H9 (cell line): Measurements from ENCODE around the gene LTBP4. TPM values are rescaled to one million over a fixed set of nuclear protein-coding genes. Genes with fewer than 3 reads are reported as not detected.

Experiments
- DNase-seq: peaks from one replicate; pipeline ENCODE4 v3.0.0-alpha.2; 2017
- H2AFZ ChIP-seq: one replicate; pipeline ENCODE4 v1.6.1; 2013; ENCODE audit warnings: mild to moderate bottlenecking, low read length, control low read depth, moderate library complexity
- H2AK5ac ChIP-seq: 2 replicates; pipeline ENCODE4 v1.6.1; 2013; ENCODE audit warnings: low read length, control low read depth, mixed read lengths; ENCODE audit not compliant: insufficient read length
- H2BK120ac ChIP-seq: one replicate; pipeline ENCODE4 v1.6.1; 2013; ENCODE audit warnings: low read depth, mild to moderate bottlenecking, low read length, control low read depth, inconsistent platforms; ENCODE audit not compliant: poor library complexity, severe bottlenecking
- H2BK12ac ChIP-seq: 2 replicates; pipeline ENCODE4 v1.6.1; 2013; ENCODE audit warnings: low read length, control low read depth, mixed read lengths, low read depth; ENCODE audit not compliant: insufficient read length
- H2BK15ac ChIP-seq: 2 replicates; pipeline ENCODE4 v1.6.1; 2013; ENCODE audit warnings: low read depth, low read length, control low read depth
- H2BK20ac ChIP-seq: one replicate; pipeline ENCODE4 v1.6.1; 2013; ENCODE audit warnings: low read depth, mild to moderate bottlenecking, low read length, control low read depth, inconsistent platforms; ENCODE audit not compliant: poor library complexity, severe bottlenecking
- H2BK5ac ChIP-seq: 2 replicates; pipeline ENCODE4 v1.6.1; 2013; ENCODE audit warnings: low read length, control low read depth, mixed read lengths; ENCODE audit not compliant: insufficient read length
- H3K14ac ChIP-seq: 2 replicates; pipeline ENCODE4 v1.6.1; 2013; ENCODE audit warnings: low read length, control low read depth; ENCODE audit not compliant: insufficient read depth
- H3K18ac ChIP-seq: 2 replicates; pipeline ENCODE4 v1.6.1; 2013; ENCODE audit warnings: low read depth, mild to moderate bottlenecking, mixed read lengths, low read length, control low read depth; ENCODE audit not compliant: insufficient read length
- H3K23ac ChIP-seq: 2 replicates; pipeline ENCODE4 v1.6.1; 2013; ENCODE audit warnings: low read length, control low read depth, mixed read lengths, low read depth; ENCODE audit not compliant: insufficient read length
- H3K23me2 ChIP-seq: 2 replicates; pipeline ENCODE4 v1.6.1; 2013; ENCODE audit warnings: low read depth, mild to moderate bottlenecking, mixed read lengths, low read length, control low read depth; ENCODE audit not compliant: insufficient read length, poor library complexity, severe bottlenecking
- H3K27ac ChIP-seq: 2 replicates; pipeline ENCODE4 v1.5.1; 2013; ENCODE audit warnings: low read length, control low read depth, mixed read lengths, low read depth; ENCODE audit not compliant: insufficient read length
- H3K27me3 ChIP-seq: 2 replicates; pipeline ENCODE4 v1.6.1; 2013; ENCODE audit warnings: low read length, control low read depth, inconsistent platforms; ENCODE audit not compliant: insufficient read depth
- H3K4ac ChIP-seq: 2 replicates; pipeline ENCODE4 v1.6.1; 2013; ENCODE audit warnings: low read depth, mild to moderate bottlenecking, control low read depth, inconsistent platforms, low read length, moderate library complexity
- H3K4me1 ChIP-seq: 2 replicates; pipeline ENCODE4 v1.6.1; 2013; ENCODE audit warnings: low read length, control low read depth, inconsistent platforms; ENCODE audit not compliant: insufficient read depth
- H3K4me2 ChIP-seq: 2 replicates; pipeline ENCODE4 v1.6.1; 2013; ENCODE audit warnings: low read length, control low read depth, mixed read lengths; ENCODE audit not compliant: insufficient read length, insufficient read depth
- H3K56ac ChIP-seq: 2 replicates; pipeline ENCODE4 v1.6.1; 2013; ENCODE audit warnings: low read depth, mild to moderate bottlenecking, mixed read lengths, low read length, control low read depth; ENCODE audit not compliant: insufficient read length
- H3K79me1 ChIP-seq: 2 replicates; pipeline ENCODE4 v1.6.1; 2013; ENCODE audit warnings: low read depth, mild to moderate bottlenecking, moderate library complexity, low read length, control low read depth, inconsistent platforms; ENCODE audit not compliant: insufficient read depth, poor library complexity, severe bottlenecking
- H3K79me2 ChIP-seq: 2 replicates; pipeline ENCODE4 v1.6.1; 2013; ENCODE audit warnings: low read length, control low read depth, inconsistent platforms; ENCODE audit not compliant: insufficient read depth
- H3K9ac ChIP-seq: 2 replicates; pipeline ENCODE4 v1.6.1; 2013; ENCODE audit warnings: low read length, control low read depth, mixed read lengths; ENCODE audit not compliant: insufficient read length; ENCODE audit errors: extremely low read depth
- H3K9me3 ChIP-seq: one replicate; pipeline ENCODE4 v1.6.1; 2013; ENCODE audit warnings: low read depth, low read length, inconsistent platforms; ENCODE audit not compliant: control insufficient read depth
- H3T11ph ChIP-seq: one replicate; pipeline ENCODE4 v1.6.1; 2013; ENCODE audit warnings: mild to moderate bottlenecking, low read length, control low read depth, inconsistent platforms
- H4K20me1 ChIP-seq: one replicate; pipeline ENCODE4 v1.6.1; 2013; ENCODE audit not compliant: control insufficient read depth, insufficient read length, insufficient read depth
- H4K5ac ChIP-seq: 2 replicates; pipeline ENCODE4 v1.6.1; 2013; ENCODE audit warnings: low read depth, mild to moderate bottlenecking, mixed read lengths, low read length, control low read depth; ENCODE audit not compliant: insufficient read length
- H4K8ac ChIP-seq: replicated peaks from 2 replicates; pipeline ENCODE4 v1.6.1; 2013; ENCODE audit warnings: low read length, control low read depth, mixed read lengths, low read depth; ENCODE audit not compliant: insufficient read length
- H4K91ac ChIP-seq: 2 replicates; pipeline ENCODE4 v1.6.1; 2013; ENCODE audit warnings: low read depth, mild to moderate bottlenecking, moderate library complexity, mixed read lengths, low read length, control low read depth; ENCODE audit not compliant: insufficient read length
- H3K27ac Mint-ChIP-seq, 3 experiments: 2 replicates in 2 of 3; 3 replicates in 1 of 3; pipeline ENCODE4 v1.8.0; 2020 to 2021; ENCODE audit warnings: mixed read lengths in 3 of 3, mild to moderate bottlenecking in 1 of 3, moderate library complexity in 1 of 3
- H3K27me3 Mint-ChIP-seq: 2 replicates; pipeline ENCODE4 v1.8.0; 2021; ENCODE audit warnings: low read depth, mild to moderate bottlenecking, moderate library complexity, mixed read lengths
- H3K36me3 Mint-ChIP-seq, 3 experiments: 2 replicates in 2 of 3; 3 replicates in 1 of 3; pipeline ENCODE4 v1.8.0; 2020 to 2021; ENCODE audit warnings: low read depth in 3 of 3, mixed read lengths in 3 of 3; ENCODE audit not compliant: insufficient read depth in 1 of 3
- H3K4me1 Mint-ChIP-seq, 2 experiments: 2 replicates each; pipeline ENCODE4 v1.8.0; 2020; ENCODE audit warnings: mixed read lengths in 2 of 2
- H3K4me3 Mint-ChIP-seq, 2 experiments: 2 replicates in 1 of 2; 3 replicates in 1 of 2; pipeline ENCODE4 v1.8.0; 2020 to 2021; ENCODE audit warnings: mild to moderate bottlenecking in 2 of 2, mixed read lengths in 2 of 2, moderate library complexity in 1 of 2
- H3K9me3 Mint-ChIP-seq, 2 experiments: 2 replicates in 1 of 2; 3 replicates in 1 of 2; pipeline ENCODE4 v1.8.0; 2020; ENCODE audit warnings: mild to moderate bottlenecking in 2 of 2, mixed read lengths in 2 of 2, moderate library complexity in 1 of 2
- WGBS: extraction: QIAGEN DNeasy Blood & Tissue Kit; methylation state at CpG from one replicate; pipeline ENCODE4 v1.1.7; 2013; ENCODE audit warnings: missing lambda C conversion rate, low lambda C conversion rate, mixed read lengths; ENCODE audit not compliant: insufficient read length; ENCODE audit errors: extremely low coverage; 5-methylcytosine and 5-hydroxymethylcytosine counted together
- total RNA-seq: library from RNA; stranded (reverse); gene quantifications from 2 replicates; pipeline ENCODE4 v1.2.1, GENCODE V29; 2021
- TF ChIP-seq, protein P1 (sequence below): fragments of 200-600 bp; sonication (generic); conservative IDR thresholded peaks from 3 replicates; pipeline ENCODE4 v1.8.0; 2021; ENCODE audit warnings: antibody characterized with exemption, mild to moderate bottlenecking

The LTBP4 gene
- total RNA-seq, 1 experiment from 2014 or later, result 129 TPM

- Histone ChIP-seq H3K4me1 (no peaks in the 10 kb centered on the region), H2BK20ac (no peak overlapping the region), H2BK12ac (no peak overlapping the region), H2AFZ (no peak overlapping the region), H4K8ac (no peak overlapping the region), H3K79me2 (no peaks in the 10 kb centered on the region), H3K27ac (no peak overlapping the region), H3K4ac (no peak overlapping the region), H3T11ph (no peak overlapping the region), H3K9ac (no peak overlapping the region), H2BK15ac (no peak overlapping the region), H3K56ac (no peak overlapping the region), H4K91ac (no peak overlapping the region), H3K79me1 (no peaks in the 10 kb centered on the region), H3K4me2 (no peak overlapping the region), H2BK120ac (no peak overlapping the region), H3K27me3 (no peaks in the 10 kb centered on the region), H3K14ac (no peak overlapping the region), H2BK5ac (no peak overlapping the region), H2AK5ac (no peak overlapping the region), H4K5ac (no peak overlapping the region), H4K20me1 (no peaks in the 10 kb centered on the region), H3K23ac (no peak overlapping the region), H3K9me3 (no peaks in the 10 kb centered on the region), H3K23me2 (no peaks in the 10 kb centered on the region), H3K18ac (no peak overlapping the region)
- peaks cover 19 to 25% of the 10 kb centered on the region in 2 experiments for H3K4me1 Mint-ChIP-seq
- no peak overlapping the region for H3K27ac Mint-ChIP-seq
- TF ChIP-seq, protein P1, sequence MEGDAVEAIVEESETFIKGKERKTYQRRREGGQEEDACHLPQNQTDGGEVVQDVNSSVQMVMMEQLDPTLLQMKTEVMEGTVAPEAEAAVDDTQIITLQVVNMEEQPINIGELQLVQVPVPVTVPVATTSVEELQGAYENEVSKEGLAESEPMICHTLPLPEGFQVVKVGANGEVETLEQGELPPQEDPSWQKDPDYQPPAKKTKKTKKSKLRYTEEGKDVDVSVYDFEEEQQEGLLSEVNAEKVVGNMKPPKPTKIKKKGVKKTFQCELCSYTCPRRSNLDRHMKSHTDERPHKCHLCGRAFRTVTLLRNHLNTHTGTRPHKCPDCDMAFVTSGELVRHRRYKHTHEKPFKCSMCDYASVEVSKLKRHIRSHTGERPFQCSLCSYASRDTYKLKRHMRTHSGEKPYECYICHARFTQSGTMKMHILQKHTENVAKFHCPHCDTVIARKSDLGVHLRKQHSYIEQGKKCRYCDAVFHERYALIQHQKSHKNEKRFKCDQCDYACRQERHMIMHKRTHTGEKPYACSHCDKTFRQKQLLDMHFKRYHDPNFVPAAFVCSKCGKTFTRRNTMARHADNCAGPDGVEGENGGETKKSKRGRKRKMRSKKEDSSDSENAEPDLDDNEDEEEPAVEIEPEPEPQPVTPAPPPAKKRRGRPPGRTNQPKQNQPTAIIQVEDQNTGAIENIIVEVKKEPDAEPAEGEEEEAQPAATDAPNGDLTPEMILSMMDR, result no peak
- no peaks in the 10 kb centered on the region for H3K27me3 Mint-ChIP-seq
- H3K36me3 Mint-ChIP-seq, result peaks cover 32 to 74% (median 63%) of the 10 kb centered on the region in 3 experiments; a peak in 6 of 7 replicates
- no peak overlapping the region for H3K4me3 Mint-ChIP-seq
- DNase-seq, result no peak
- no CpG with 5 or more reads among the region's 7 CpGs for WGBS
- H3K9me3 Mint-ChIP-seq, result peaks cover 0 to 3% of the 10 kb centered on the region in 2 experiments; a peak in 3 of 5 replicates
Measured at GRCh38 chr19:40625406-40626120, 24.4 kb downstream of the LTBP4 start.
